ENCODE data around the gene FUT7.

DNA sequence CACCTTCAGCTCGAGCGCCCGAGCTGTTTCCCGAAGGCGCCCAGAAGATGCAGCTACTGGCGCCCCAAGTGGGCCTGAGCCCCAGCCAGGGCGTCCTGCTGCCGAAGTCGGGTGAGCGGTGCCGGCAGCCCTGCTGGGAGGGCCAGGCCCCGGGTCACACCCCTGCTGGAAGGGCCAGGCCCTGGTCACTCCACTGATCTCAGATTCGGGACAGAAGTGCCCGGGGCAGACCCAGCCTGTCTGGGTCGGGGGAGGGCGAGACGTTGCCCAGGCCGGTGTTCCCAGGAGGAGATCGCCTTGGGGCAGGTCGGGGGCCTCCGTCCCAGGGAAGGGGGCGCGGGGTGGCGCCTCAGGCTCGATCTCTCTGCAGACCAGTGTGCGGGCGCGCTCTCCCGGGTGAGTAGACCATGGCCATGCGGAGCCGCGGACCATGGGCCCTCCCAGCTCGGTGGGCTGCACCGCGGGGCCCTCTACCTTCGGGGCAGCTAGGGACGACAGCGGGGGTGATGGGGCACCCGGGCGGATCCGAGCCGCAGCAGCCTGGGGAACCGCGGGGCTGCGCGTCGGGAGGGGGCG is 46.8 kb downstream of the FUT7 start:
- TF ChIP-seq, protein P1, sequence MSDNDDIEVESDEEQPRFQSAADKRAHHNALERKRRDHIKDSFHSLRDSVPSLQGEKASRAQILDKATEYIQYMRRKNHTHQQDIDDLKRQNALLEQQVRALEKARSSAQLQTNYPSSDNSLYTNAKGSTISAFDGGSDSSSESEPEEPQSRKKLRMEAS (IDR thresholded peaks at IDR 0.05): no peak
- no peak for TF ChIP-seq EP300 (IDR thresholded peaks at IDR 0.05; ENCODE audit: borderline replicate concordance)
- no peak for TF ChIP-seq CEBPB (IDR thresholded peaks at IDR 0.05)
- TF ChIP-seq NFIC (IDR thresholded peaks at IDR 0.05): no peak
- no peak for TF ChIP-seq FOXM1 (IDR thresholded peaks at IDR 0.05; ENCODE audit: borderline replicate concordance, low read depth)
- no peak for TF ChIP-seq ZBTB7A (IDR thresholded peaks at IDR 0.05; ENCODE audit: low read depth)
- no peak for TF ChIP-seq YY1 (IDR thresholded peaks at IDR 0.05; ENCODE audit: low read depth)
- no peak for TF ChIP-seq EGR1 (IDR thresholded peaks at IDR 0.05)
- TF ChIP-seq CREB1 (IDR thresholded peaks at IDR 0.05; ENCODE audit: low read depth): no peak
